H4 (cell line): ENCODE data around the gene RBM27. TPM values are rescaled to one million over a fixed set of nuclear protein-coding genes. Genes with fewer than 3 reads are reported as not detected.
"Not testable (repeated sequence)": the region's sequence is repeated elsewhere in the genome, so short reads cannot be mapped to it uniquely, and the experiment has no call there.

Source experiments
- DNase-seq: peaks from one replicate; pipeline ENCODE4 v3.0.0-alpha.2; 2015; ENCODE audit warnings: low spot score
- total RNA-seq: library from RNA; depleted of rRNA; stranded (reverse); fragments of >200 nt; shearing (Covaris generic); gene quantifications from 2 replicates; pipeline ENCODE4 v1.2.3, GENCODE V29; 2014; rRNA removed

Gene RBM27
- 11.4 and 15.7 TPM in 2 replicates for total RNA-seq

- peak; percentile 98 for DNase-seq
Observed at GRCh38 chr5:146203011-146203871, at the start of gene RBM27. Gene RBM27, plus strand, starts transcription at chr5:146203605. Its CDS starts 161 bp downstream, at chr5:146203766.

GRCh38 chr5:146158255-146158654, 45.1 kb upstream of the RBM27 start:
- no peak for DNase-seq

- DNase-seq: no peak
Observed at GRCh38 chr5:146164382-146164781, 39.0 kb upstream of the RBM27 start.

GRCh38 chr5:146165460-146165859, 37.9 kb upstream of the RBM27 start:
- no peak for DNase-seq

- DNase-seq: no peak
Observed at GRCh38 chr5:146165903-146166302, 37.5 kb upstream of the RBM27 start.

- DNase-seq: no peak
Observed at GRCh38 chr5:146169076-146169475, 34.3 kb upstream of the RBM27 start.

GRCh38 chr5:146173049-146173448, 30.4 kb upstream of the RBM27 start:
- not testable (repeated sequence) for DNase-seq

- no peak for DNase-seq
Observed at GRCh38 chr5:146173597-146173996, 29.8 kb upstream of the RBM27 start.

- no peak for DNase-seq
Observed at GRCh38 chr5:146176805-146177204, 26.6 kb upstream of the RBM27 start.

- DNase-seq: no peak
Observed at GRCh38 chr5:146179696-146180095, 23.7 kb upstream of the RBM27 start.

- DNase-seq: not testable (repeated sequence)
Observed at GRCh38 chr5:146183403-146183802, 20.0 kb upstream of the RBM27 start.

GRCh38 chr5:146185161-146185560, 18.2 kb upstream of the RBM27 start:
- DNase-seq: no peak

- no peak for DNase-seq
Observed at GRCh38 chr5:146188358-146188757, 15.0 kb upstream of the RBM27 start.

- DNase-seq: no peak
Observed at GRCh38 chr5:146192571-146193043, 10.8 kb upstream of the RBM27 start.

GRCh38 chr5:146193285-146193684, 10.1 kb upstream of the RBM27 start:
- no peak for DNase-seq

GRCh38 chr5:146194997-146195396, 8.4 kb upstream of the RBM27 start:
- DNase-seq: not testable (repeated sequence)

- no peak for DNase-seq
Observed at GRCh38 chr5:146196459-146197048, 6.9 kb upstream of the RBM27 start.

GRCh38 chr5:146199176-146199815, 4.1 kb upstream of the RBM27 start:
- no peak for DNase-seq

- DNase-seq: not testable (repeated sequence)
Observed at GRCh38 chr5:146201795-146202194, 1.6 kb upstream of the RBM27 start.

GRCh38 chr5:146203872-146204192, 427 bp downstream of the RBM27 start:
- DNase-seq: no peak

- no peak for DNase-seq
Observed at GRCh38 chr5:146205499-146206202, 2.2 kb downstream of the RBM27 start.

GRCh38 chr5:146206257-146206656, 2.9 kb downstream of the RBM27 start:
- no peak for DNase-seq
